ENCODE measurements around the gene AGRP.

Gene AGRP

GRCh38 chr16:67433131-67433719 lies 50.1 kb downstream of the AGRP start:
- Histone ChIP-seq H3K36me3 (replicated peaks) (peaks cover 13% of the 10 kb centered on the region), H3K27me3 (replicated peaks) (peaks cover 14% of the 10 kb centered on the region), H3K4me3 (ENCODE audit: low read depth, low read length) (no peak overlapping the region), H3K27ac (no peak overlapping the region)
- in situ Hi-C loops (cut with HindIII; ENCODE audit: low pct_ligation_motif_present, low sequenced_read_pairs) = no loop called here
- no peak for DNase-seq
- TF ChIP-seq, protein P1, sequence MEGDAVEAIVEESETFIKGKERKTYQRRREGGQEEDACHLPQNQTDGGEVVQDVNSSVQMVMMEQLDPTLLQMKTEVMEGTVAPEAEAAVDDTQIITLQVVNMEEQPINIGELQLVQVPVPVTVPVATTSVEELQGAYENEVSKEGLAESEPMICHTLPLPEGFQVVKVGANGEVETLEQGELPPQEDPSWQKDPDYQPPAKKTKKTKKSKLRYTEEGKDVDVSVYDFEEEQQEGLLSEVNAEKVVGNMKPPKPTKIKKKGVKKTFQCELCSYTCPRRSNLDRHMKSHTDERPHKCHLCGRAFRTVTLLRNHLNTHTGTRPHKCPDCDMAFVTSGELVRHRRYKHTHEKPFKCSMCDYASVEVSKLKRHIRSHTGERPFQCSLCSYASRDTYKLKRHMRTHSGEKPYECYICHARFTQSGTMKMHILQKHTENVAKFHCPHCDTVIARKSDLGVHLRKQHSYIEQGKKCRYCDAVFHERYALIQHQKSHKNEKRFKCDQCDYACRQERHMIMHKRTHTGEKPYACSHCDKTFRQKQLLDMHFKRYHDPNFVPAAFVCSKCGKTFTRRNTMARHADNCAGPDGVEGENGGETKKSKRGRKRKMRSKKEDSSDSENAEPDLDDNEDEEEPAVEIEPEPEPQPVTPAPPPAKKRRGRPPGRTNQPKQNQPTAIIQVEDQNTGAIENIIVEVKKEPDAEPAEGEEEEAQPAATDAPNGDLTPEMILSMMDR (IDR thresholded peaks at IDR 0.05; ENCODE audit: low read depth, low read length, missing control alignments) = no peak

Measured in brain microvascular endothelial cell (primary cell).